Right lung (tissue), 5 donors: Measurements from ENCODE around the gene SLAMF8. TPM values are rescaled to one million over a fixed set of nuclear protein-coding genes. Genes with fewer than 3 reads are reported as not detected.

Experiments
- DNase-seq, 2 donors: peaks; one replicate each; pipeline ENCODE4 v3.0.0-alpha.2; 2013
- polyA plus RNA-seq, 5 donors: library from polyadenylated mRNA; unstranded; fragments of 120-200 nt; gene quantifications; one replicate each; pipeline versions ENCODE4 v1.2.1 to v1.2.3, GENCODE V29; 2013; ENCODE audit warnings: inconsistent platforms in 1 of 5, low replicate concordance in 1 of 5; ENCODE audit not compliant: insufficient read length in 5 of 5, insufficient read depth in 1 of 5

The SLAMF8 gene
- polyA plus RNA-seq, 5 donors, result 0.58 to 1.9 (median 1.0) TPM

DNA sequence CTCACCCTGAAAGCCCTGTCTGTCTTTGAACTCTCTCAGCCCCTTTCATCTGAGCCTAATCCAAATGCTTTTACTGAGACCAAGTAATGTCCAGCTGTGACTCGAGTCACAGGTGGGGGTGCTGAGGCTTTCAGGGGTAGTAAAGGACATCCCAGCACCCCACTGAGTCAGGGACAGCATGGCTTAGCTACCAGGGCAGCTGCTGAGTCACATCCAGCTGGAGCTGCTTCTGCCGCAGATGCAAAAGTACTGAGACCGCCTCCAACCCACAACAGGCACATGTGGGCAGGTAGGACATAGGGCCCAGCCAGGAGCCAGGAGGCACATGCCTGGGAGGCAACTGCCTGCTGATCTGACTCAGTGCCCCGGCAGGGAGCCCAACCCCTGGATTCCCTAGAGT lies 42.5 kb downstream of the SLAMF8 start:
- no peak for DNase-seq

DNA sequence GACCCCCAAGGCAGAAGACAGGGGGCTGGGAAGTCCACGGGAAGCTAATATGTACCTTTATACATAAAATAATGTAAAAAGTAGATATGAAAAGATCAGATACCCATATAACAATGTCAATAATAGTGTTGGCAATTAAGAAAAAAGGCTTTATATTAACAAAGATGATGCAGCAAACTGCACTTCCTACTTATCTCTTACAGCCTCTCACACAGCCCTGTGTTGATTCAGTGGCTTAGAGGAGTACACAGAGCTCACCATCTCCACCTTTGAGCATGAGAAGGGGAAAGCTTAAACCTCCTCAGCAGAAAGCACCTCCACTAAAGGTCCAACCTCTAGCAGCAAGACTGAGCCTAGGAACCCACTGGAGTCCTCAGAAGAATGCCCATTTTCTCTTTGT lies 42.9 kb downstream of the SLAMF8 start:
- DNase-seq, result no peak

DNA sequence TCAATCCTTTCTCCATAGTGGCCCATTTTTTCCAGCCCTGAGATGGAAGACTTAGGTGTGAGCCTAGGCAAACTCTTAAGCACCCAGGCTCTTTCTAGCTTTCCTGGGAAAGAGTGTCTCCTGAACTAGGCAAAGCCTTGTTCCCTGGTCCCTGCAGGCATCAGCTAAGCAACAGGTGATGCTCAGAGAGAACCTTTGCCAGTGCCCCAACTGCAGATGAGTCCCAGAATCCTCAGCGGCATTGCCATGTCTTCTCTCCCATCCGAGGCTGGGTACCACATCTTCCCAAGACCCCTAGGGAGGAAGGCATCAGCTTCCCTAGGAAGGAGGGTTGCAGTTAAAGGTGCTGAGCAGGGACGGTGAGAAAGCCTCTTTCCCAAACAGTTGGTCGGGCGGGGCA lies 44.0 kb downstream of the SLAMF8 start:
- DNase-seq, result no peak

DNA sequence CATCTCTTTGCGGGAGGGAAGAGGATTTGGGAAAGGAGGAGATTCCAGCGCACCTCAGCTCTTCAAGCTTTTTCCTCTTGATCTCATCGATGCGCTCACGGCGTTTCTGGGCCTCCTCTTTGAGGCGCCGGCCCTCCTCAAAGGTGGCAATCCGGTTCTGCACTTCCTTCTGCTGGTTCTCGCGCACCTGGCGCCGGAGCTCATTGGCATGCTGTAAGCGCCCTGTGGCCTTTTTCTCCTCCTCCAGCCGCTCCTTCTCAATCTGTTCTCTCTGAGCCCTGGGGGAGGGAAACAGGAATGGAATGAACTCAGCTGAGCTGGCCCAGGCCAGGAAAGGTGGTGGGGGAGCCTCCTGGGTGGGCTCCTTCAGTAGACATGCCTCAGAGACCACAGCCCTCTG lies 46.2 kb downstream of the SLAMF8 start:
- DNase-seq, result no peak

DNA sequence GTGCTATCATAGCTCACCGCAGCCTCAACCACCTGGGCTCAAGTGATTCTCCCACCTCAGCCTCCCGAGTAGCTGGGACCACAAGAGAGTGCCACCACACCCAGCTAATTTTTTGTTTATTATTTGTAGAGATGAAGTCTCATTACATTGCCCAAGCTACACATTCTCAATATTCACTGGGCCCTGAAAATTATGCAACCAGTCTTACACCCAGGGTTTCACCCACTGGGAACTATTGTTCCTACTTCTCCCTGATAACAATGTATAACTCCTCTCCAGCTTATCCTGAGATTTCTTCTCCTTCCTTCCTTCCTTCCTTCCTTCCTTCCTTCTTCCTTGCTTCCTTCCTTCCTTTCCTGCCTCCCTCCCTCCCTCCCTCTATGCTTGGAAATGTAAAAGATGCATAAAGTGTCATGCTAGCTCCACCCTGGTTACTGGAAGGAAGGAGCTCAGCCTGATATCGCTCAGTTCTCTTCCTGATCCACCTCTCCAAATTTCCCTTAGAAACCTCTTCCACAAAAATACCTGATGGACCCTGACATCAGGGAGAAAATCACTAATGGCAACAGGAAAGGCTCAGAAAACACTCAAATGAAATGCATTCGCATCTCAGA lies 47.0 kb downstream of the SLAMF8 start:
- DNase-seq, result no peak

DNA sequence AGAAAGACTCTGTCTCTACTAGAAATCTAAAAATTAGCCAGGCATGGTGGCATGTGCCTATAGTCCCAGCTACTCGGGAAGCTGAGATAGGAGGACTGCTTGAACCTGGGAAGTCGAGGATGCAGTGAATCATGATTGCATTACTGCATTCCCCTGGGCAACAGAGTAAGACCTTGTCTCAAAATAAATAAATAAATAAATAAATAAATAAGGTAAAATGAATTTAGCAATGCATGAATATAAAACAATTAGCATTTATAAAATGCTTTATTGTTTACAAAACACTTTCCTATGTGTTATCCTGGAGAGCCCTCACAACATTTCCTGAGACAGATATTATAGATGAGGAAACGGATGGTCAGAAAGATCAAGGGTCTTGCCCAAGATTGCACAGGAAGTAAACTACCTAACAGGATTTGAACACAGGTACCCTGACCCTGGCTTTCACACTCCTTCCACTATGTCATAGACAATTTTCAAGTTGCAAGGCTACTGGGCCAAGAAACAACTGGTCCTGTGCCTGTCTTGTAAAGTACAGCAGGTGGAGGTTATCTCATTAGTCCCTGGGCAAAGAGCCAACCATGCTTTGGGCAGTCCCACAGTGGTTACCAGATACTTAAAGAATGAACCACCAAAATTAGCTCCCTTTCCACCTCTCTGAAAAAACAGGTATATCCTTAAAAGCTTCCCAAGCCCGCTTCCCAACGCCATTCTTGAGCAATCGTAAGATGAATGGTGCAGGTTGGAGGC lies 51.2 kb downstream of the SLAMF8 start:
- DNase-seq, result no peak

DNA sequence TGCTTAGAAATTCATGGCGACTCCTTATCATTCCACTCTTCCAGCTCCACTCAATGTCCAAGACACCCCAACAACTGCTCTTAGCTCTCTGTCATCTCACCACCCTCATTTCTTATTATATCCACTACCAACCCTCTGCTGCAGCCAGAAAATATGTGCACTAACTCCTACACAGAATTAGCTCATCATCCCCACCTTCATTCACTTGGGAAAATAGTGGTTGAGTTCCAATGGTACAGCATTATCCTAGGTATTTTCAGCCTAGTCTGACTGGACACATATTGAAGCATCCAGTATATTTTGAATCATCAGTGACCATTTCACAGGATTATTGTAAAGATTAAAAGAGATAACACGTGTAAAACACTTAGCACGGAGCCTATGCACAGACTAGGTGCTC lies 52.5 kb downstream of the SLAMF8 start:
- DNase-seq, result no peak

DNA sequence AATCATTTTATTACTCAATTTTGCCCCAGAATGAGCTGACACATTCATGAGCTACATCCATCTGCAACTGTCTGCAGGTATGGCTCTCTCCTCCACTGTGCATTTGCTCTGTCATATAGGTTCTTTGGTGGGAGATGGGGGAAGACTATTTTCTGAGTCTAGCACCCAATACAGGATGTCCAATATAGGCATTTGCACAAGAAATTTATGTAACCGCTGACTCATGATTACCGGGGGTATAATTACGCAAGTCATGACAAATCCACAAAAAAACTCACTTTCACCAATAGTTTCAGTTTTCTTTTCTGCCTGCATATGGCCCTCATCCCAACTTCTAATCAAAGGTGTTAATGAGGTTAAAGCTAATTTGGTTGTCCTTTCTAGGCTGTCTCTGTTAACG lies 53.3 kb downstream of the SLAMF8 start:
- no peak for DNase-seq

DNA sequence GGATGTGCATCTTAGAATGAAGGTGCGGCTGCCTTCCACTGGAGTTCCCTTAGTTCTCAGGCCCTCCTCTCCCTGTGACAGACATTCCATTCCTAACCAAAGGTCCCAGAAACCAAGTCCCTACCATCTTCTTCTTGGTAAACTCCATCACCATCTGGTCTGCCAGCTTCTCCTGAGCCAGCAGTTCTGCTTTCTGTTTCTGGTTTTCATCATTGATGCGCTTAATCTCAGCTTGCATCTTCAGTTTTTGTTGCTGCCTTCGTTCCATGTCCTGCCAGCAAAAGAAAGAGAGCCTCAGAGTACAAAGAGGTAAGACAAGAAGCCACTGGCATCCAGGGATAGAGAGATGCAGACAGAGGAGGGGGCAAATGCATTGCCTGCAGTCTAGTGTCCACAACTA lies 53.8 kb downstream of the SLAMF8 start:
- DNase-seq, result no peak

DNA sequence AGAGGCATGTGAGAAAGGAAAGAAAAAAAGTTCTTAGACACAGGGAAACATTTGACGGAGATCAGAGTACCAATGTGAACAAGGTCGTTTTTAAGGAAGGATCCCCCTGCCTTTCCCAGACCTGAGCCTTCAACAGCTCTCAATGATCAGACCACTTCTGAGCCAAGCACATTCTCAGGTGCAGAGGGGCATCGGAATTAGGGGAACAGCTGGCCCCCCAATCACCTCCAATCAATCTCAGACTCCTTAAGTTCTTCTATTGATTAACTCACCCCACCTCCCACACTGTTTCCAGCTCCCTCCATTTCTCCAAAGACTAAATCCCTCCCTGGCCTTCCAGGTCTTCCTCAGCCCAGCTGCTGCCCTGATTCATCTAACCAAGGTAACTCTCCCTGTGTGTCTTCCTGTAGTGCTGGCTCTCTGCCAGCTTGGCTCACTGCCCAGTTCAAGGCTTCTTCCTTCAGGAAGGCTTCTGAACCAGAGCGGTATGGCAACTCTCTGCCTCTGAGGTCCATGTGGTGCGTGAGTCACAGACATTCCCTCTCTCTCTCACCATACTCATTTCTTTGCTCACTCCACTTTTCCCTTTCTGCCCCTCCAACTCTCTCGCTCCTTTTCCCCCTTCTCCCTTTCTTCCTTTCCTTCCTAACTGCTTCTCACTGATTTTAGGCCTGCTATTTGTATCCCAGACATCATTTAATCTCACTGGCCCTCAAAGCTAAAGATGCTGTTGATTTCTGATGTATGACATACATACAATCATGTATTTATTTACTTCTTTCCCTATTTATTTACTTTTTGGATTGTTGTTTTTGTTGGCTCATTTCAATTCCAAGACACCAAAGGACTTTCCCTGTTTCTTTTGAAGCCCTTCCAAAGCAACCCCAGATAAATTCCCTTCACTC lies 55.2 kb downstream of the SLAMF8 start:
- DNase-seq, result peak in 1 of 2 donors; percentile 31

DNA sequence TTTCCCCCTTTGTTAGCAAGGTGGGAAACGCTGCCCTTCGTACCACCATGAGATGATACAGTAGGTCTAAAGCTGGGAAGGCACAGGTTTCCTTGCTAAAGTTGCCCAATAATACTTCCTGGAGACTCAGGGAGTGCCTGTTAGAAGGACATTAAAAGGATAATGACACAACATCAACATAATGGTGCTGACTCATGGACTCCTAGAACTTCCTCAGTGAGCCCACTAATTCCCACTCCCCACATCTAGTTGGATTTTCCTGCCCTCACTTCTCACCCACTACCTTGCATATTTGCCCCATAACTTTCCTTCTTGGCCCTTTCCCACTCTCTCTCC lies 55.8 kb downstream of the SLAMF8 start:
- no peak for DNase-seq

DNA sequence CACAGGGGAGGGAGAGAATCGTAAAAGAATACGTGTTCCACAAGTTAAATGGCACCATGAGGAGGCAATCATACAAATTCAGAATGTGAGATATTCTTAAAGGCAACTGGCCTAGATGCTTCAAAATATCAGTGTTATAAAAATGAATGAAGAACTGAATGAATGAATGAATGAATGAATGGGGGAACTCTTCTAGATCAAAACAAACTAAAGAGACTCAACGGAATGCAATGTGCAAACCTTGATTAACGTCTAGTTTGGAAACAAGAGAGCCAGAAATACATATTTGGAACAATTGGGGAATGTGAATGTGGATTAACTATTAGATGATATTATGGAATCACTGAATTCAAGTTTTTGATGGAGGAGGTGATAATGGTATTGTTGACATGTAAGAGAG lies 56.5 kb downstream of the SLAMF8 start:
- DNase-seq, result no peak

DNA sequence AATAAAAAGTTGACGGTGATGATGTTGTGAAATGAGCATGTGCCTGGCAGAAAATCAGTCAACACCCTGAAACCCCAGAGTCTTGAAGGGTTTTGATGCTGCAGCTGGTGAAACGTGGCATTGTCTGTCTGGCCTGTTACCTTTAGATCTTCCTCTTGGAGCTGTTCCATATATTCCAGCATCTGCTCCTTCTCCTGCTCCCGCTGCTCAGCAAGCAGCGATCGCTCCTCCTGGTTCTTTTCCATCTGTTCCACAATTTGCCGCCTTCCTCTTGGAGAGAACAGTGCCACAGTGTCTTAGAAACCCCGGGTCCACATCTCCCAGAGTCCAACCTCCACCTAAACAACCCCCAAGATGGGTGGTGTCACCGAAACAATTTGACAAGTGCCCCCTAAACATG lies 57.6 kb downstream of the SLAMF8 start:
- DNase-seq, result no peak

Other genes starting within 250 kb of the SLAMF8 start
- not detected for gene APCS, start 239.0 kb upstream of the SLAMF8 start, polyA plus RNA-seq
- gene CRP, start 112.3 kb upstream of the SLAMF8 start, polyA plus RNA-seq, result not detected
- 10 to 100 TPM; 11.0 to 20.5 (median 12.2) TPM for gene DUSP23, start 45.9 kb upstream of the SLAMF8 start, polyA plus RNA-seq
- gene FCRL6, start 24.5 kb upstream of the SLAMF8 start, polyA plus RNA-seq, result under 1 TPM; 0.25 to 0.61 (median 0.46) TPM
- gene VSIG8, start 35.8 kb downstream of the SLAMF8 start, polyA plus RNA-seq, result under 1 TPM in 2 of 5 donors, not detected in 3; 0.08 to 0.10 TPM
- 10 to 100 TPM in 1 of 5 donors, 1 to 10 TPM in 4; 1.8 to 12.7 (median 8.2) TPM for gene CFAP45, start 73.3 kb downstream of the SLAMF8 start, polyA plus RNA-seq
- 100 to 1,000 TPM; 255 to 529 (median 315) TPM for gene TAGLN2, start 98.6 kb downstream of the SLAMF8 start, polyA plus RNA-seq
- 10 to 100 TPM; 10.2 to 17.7 (median 15.7) TPM for gene IGSF9, start 118.7 kb downstream of the SLAMF8 start, polyA plus RNA-seq
- gene SLAMF9, start 127.4 kb downstream of the SLAMF8 start, polyA plus RNA-seq, result not detected
- gene PIGM, start 205.1 kb downstream of the SLAMF8 start, polyA plus RNA-seq, result 10 to 100 TPM in 4 of 5 donors, 1 to 10 TPM in 1; 9.7 to 14.7 (median 13.0) TPM
- under 1 TPM; 0.13 to 0.61 (median 0.37) TPM for gene KCNJ10, start 243.3 kb downstream of the SLAMF8 start, polyA plus RNA-seq